GM12878 (cell line): Measurements from ENCODE around the gene ZBED2.

ENCODE experiments used
- BCL11A ChIP-seq: IDR thresholded peaks from 2 replicates; pipeline ENCODE4 v1.6.1; 2011; ENCODE audit warnings: low read depth, low read length
- CBX5 ChIP-seq: sonication (generic); IDR thresholded peaks from 2 replicates; pipeline ENCODE4 v1.6.1; 2016; ENCODE audit warnings: low read depth, moderate library complexity, mild to moderate bottlenecking, inconsistent platforms
- YY1 ChIP-seq: IDR thresholded peaks from 2 replicates; pipeline ENCODE4 v1.6.1; 2011; ENCODE audit warnings: low read depth, mild to moderate bottlenecking, low read length
- ZNF622 ChIP-seq: fragments of 450-650 bp; IDR thresholded peaks from 2 replicates; pipeline ENCODE4 v1.6.1; 2017; ENCODE audit warnings: mild to moderate bottlenecking, inconsistent platforms
- ZNF687 ChIP-seq: fragments of 450-650 bp; IDR thresholded peaks from 2 replicates; pipeline ENCODE4 v1.6.1; 2017; ENCODE audit warnings: mild to moderate bottlenecking, moderate library complexity
- TF ChIP-seq, protein P1 (sequence below), 3 experiments: IDR thresholded peaks in 2 of 3; conservative IDR thresholded peaks in 1 of 3; 2 replicates each; pipeline ENCODE4 v1.5.1; 2011; ENCODE audit warnings: low read depth in 3 of 3, low read length in 3 of 3, mild to moderate bottlenecking in 3 of 3, control low read depth in 2 of 3, moderate library complexity in 2 of 3, inconsistent platforms in 1 of 3, mixed read lengths in 1 of 3; ENCODE audit not compliant: control insufficient read depth in 2 of 3, insufficient read depth in 1 of 3; ENCODE audit errors: extremely low read depth in 1 of 3

DNA sequence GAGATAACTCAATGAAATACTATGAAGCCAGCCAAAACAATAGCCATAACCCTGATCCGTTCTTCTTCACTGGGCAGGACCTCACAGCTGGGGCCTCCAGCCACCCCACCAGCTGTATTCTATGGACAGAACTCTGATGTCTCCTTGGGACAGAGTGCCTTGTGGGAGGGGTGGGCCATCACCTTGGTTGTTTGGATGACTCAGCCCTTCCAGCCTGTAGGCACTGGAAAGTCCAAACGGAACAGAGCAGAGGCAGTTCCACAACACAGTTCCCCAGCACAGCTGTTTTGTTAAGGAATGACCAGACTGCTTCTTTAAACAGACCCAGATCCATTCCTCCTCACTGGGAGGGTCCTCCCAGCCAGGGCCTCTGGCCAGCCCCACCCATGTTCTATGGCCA lies 31.9 kb upstream of the ZBED2 start:
- TF ChIP-seq ZNF622 (no peak), YY1 (no peak), CBX5 (no peak), ZNF687 (no peak), BCL11A (no peak)
- TF ChIP-seq, protein P1, sequence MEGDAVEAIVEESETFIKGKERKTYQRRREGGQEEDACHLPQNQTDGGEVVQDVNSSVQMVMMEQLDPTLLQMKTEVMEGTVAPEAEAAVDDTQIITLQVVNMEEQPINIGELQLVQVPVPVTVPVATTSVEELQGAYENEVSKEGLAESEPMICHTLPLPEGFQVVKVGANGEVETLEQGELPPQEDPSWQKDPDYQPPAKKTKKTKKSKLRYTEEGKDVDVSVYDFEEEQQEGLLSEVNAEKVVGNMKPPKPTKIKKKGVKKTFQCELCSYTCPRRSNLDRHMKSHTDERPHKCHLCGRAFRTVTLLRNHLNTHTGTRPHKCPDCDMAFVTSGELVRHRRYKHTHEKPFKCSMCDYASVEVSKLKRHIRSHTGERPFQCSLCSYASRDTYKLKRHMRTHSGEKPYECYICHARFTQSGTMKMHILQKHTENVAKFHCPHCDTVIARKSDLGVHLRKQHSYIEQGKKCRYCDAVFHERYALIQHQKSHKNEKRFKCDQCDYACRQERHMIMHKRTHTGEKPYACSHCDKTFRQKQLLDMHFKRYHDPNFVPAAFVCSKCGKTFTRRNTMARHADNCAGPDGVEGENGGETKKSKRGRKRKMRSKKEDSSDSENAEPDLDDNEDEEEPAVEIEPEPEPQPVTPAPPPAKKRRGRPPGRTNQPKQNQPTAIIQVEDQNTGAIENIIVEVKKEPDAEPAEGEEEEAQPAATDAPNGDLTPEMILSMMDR (IDR thresholded peaks at IDR 0.05 in 2 of 3, conservative IDR thresholded peaks at IDR 0.05 in 1 of 3; ENCODE audit: control insufficient read depth in 2 of 3, extremely low read depth in 1 of 3, insufficient read depth in 1 of 3, low read depth in 3 of 3, low read length in 3 of 3): no peak
